Mesothelial cell of epicardium (in vitro differentiated cells): ENCODE data around the gene BMF. TPM values are rescaled to one million over a fixed set of nuclear protein-coding genes. Genes with fewer than 3 reads are reported as not detected.

ENCODE experiments used
- DNase-seq, 2 experiments: peaks; one replicate each; pipeline ENCODE4 v3.0.0; 2021; ENCODE audit warnings: low spot score in 2 of 2; ENCODE audit not compliant: unreplicated experiment in 2 of 2
- H3K27ac Mint-ChIP-seq: 2 replicates; pipeline ENCODE4 v1.8.0; 2021; ENCODE audit warnings: mixed read lengths
- H3K27me3 Mint-ChIP-seq: 2 replicates; pipeline ENCODE4 v1.8.0; 2021; ENCODE audit warnings: low read depth, mixed read lengths
- H3K36me3 Mint-ChIP-seq: 2 replicates; pipeline ENCODE4 v1.8.0; 2021; ENCODE audit warnings: mixed read lengths
- H3K4me1 Mint-ChIP-seq: 2 replicates; pipeline ENCODE4 v1.8.0; 2021; ENCODE audit warnings: mixed read lengths
- H3K4me3 Mint-ChIP-seq: 2 replicates; pipeline ENCODE4 v1.8.0; 2021; ENCODE audit warnings: mild to moderate bottlenecking, moderate library complexity, mixed read lengths
- H3K9me3 Mint-ChIP-seq: 2 replicates; pipeline ENCODE4 v1.8.0; 2021; ENCODE audit warnings: mixed read lengths
- total RNA-seq: library from RNA; stranded (reverse); gene quantifications from 3 replicates; pipeline ENCODE4 v1.2.1, GENCODE V29; 2021
- TF ChIP-seq, protein P1 (sequence below): fragments of 200-600 bp; sonication (generic); IDR thresholded peaks from one replicate; pipeline ENCODE4 v1.5.0; 2021; ENCODE audit warnings: antibody characterized with exemption; ENCODE audit not compliant: unreplicated experiment

BMF gene
- total RNA-seq, 1 donor from 2014 or later, result 97.0 TPM

DNA sequence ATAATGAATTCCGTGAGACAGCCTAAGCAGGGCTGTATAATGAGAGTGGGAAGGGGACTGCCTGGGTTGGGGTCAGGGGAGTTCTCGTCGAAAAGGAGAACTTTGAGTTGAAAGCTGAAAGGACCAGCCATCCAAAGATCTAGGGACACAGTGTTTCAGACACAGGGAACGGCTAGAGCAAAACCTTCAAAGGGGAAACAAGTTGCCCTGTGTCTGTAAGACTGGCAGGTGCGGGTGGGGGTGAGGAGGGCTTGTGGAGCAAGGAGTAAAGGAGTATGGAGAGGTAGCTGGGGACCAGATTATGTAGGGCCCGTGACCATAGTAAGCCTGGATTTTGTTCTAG is 68.4 kb downstream of the BMF start:
- Mint-ChIP-seq H3K4me3 (peak overlapping the region; percentile 53), H3K36me3 (peaks cover 12% of the 10 kb centered on the region), H3K27ac (peak overlapping the region; percentile 84), H3K4me1 (peaks cover 37% of the 10 kb centered on the region), H3K9me3 (no peaks in the 10 kb centered on the region), H3K27me3 (no peaks in the 10 kb centered on the region)
- TF ChIP-seq, protein P1, sequence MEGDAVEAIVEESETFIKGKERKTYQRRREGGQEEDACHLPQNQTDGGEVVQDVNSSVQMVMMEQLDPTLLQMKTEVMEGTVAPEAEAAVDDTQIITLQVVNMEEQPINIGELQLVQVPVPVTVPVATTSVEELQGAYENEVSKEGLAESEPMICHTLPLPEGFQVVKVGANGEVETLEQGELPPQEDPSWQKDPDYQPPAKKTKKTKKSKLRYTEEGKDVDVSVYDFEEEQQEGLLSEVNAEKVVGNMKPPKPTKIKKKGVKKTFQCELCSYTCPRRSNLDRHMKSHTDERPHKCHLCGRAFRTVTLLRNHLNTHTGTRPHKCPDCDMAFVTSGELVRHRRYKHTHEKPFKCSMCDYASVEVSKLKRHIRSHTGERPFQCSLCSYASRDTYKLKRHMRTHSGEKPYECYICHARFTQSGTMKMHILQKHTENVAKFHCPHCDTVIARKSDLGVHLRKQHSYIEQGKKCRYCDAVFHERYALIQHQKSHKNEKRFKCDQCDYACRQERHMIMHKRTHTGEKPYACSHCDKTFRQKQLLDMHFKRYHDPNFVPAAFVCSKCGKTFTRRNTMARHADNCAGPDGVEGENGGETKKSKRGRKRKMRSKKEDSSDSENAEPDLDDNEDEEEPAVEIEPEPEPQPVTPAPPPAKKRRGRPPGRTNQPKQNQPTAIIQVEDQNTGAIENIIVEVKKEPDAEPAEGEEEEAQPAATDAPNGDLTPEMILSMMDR, result no peak
- DNase-seq, result no peak

GRCh38 chr15:40038638-40039543 is 69.8 kb downstream of the BMF start, which contains the start of gene SRP14:
SRP14 (minus strand) TSS chr15:40039181; CDS start chr15:40039116, 65 bp downstream.
- peak within 1 kb of the TSS; percentile 100 for H3K27ac Mint-ChIP-seq
- no peaks in the 10 kb centered on the region for H3K9me3 Mint-ChIP-seq
- peaks cover 20% of the 10 kb centered on the region for H3K36me3 Mint-ChIP-seq
- no peaks in the 10 kb centered on the region for H3K27me3 Mint-ChIP-seq
- peak; percentile 74 to 90 for DNase-seq
- TF ChIP-seq, protein P1, result peak; percentile 44
- peak within 1 kb of the TSS; percentile 99 for H3K4me3 Mint-ChIP-seq
- peaks cover 28% of the 10 kb centered on the region for H3K4me1 Mint-ChIP-seq

- peaks cover 28% of the 10 kb centered on the region for H3K4me1 Mint-ChIP-seq
- no peak for DNase-seq
- H3K36me3 Mint-ChIP-seq, result peaks cover 20% of the 10 kb centered on the region
- H3K9me3 Mint-ChIP-seq, result no peaks in the 10 kb centered on the region
- TF ChIP-seq, protein P1, result no peak
- peak overlapping the region; percentile 99 for H3K4me3 Mint-ChIP-seq
- H3K27ac Mint-ChIP-seq, result peak overlapping the region; percentile 100
- H3K27me3 Mint-ChIP-seq, result no peaks in the 10 kb centered on the region
Observed at GRCh38 chr15:40038275-40038637, 70.4 kb downstream of the BMF start.

Other genes starting within 250 kb of the BMF start
- gene GPR176, start 188.6 kb downstream of the BMF start, total RNA-seq, result 3.1 to 3.8 TPM (median 3.3 TPM) in 3 replicates
- 52.8 to 54.2 TPM (median 53.9 TPM) in 3 replicates for gene EIF2AK4, start 174.8 kb downstream of the BMF start, total RNA-seq
- gene SRP14, start 69.7 kb downstream of the BMF start, total RNA-seq, result 185 to 198 TPM (median 189 TPM) in 3 replicates
- gene BUB1B, start 52.2 kb upstream of the BMF start, total RNA-seq, result 29.0 to 38.2 TPM (median 35.5 TPM) in 3 replicates
- 10.1 to 11.1 TPM (median 10.2 TPM) in 3 replicates for gene PAK6, start 130.2 kb upstream of the BMF start, total RNA-seq
- 0.31 to 0.59 TPM (median 0.44 TPM) in 3 replicates for gene ANKRD63, start 174.2 kb upstream of the BMF start, total RNA-seq
- gene PLCB2, start 199.1 kb upstream of the BMF start, total RNA-seq, result 9.8 to 11.5 TPM (median 10.7 TPM) in 3 replicates
- gene INAFM2, start 214.8 kb upstream of the BMF start, total RNA-seq, result 19.2 to 23.1 TPM (median 21.9 TPM) in 3 replicates
- 23.4 to 26.9 TPM (median 26.1 TPM) in 3 replicates for gene CCDC9B, start 232.1 kb upstream of the BMF start, total RNA-seq
- gene PHGR1, start 242.2 kb upstream of the BMF start, total RNA-seq, result 0.93 TPM in 1 of 3 replicates, not detected in the others
- 0.57 to 0.76 TPM (median 0.64 TPM) in 3 replicates for gene DISP2, start 249.3 kb upstream of the BMF start, total RNA-seq